K562 (cell line): ENCODE results near the gene GBP6. TPM values are rescaled to one million over a fixed set of nuclear protein-coding genes. Genes with fewer than 3 reads are reported as not detected.

Experiments used
- ATAC-seq: fragments of 200-7000 bp; cut with Tn5 transposase; 3 replicates; pipeline ENCODE4 v1.9.1; 2020; ENCODE audit warnings: moderate library complexity
- BruUV-seq: library from RNA; stranded (reverse); fragments of 400-500 nt; replicated peaks from 2 replicates; lab custom pipeline; 2021; lab: Mats Ljungman, UMichigan
- CTCF ChIA-PET: fragments of 300-600 bp; formaldehyde crosslinking; extraction: SDS; loops from one replicate; lab custom pipeline; 2021; ENCODE audit warnings: low intra/inter-chr PET ratio; lab: Yijun Ruan, JAX
- POLR2A ChIA-PET: fragments of 300-600, 350-650 bp; sonication (Branson Sonifier 250); formaldehyde crosslinking; extraction: SDS; loops from one replicate; lab custom pipeline; 2021; ENCODE audit warnings: antibody characterized with exemption, inconsistent platforms; lab: Yijun Ruan, JAX
- DNase-seq, 4 experiments: peaks; one replicate each; pipeline versions ENCODE4 v3.0.0 to v3.0.0-alpha.2; 2011 to 2018; ENCODE audit warnings: low spot score in 3 of 4, mixed read lengths in 3 of 4; ENCODE audit errors: extremely low read depth in 1 of 4
- FAIRE-seq: peaks from 2 replicates; lab custom pipeline; 2011; peaks lifted over from hg19 to GRCh38; lab: Jason Lieb, UNC
- H2AFZ ChIP-seq: 2 replicates; pipeline ENCODE4 v1.6.0; 2011; ENCODE audit warnings: low read depth, low read length, control low read depth, inconsistent platforms
- H3K27ac ChIP-seq: fragments of 200-600 bp; 3 replicates; pipeline ENCODE4 v1.8.0; 2011; ENCODE audit warnings: low read depth, mild to moderate bottlenecking, control low read depth, inconsistent platforms, low read length, moderate library complexity, mixed read lengths; ENCODE audit errors: extremely low read depth
- H3K27me3 ChIP-seq, 2 experiments: fragments of 300-600 bp in 1 of 2; 2 replicates in 1 of 2; 3 replicates in 1 of 2; pipeline versions ENCODE4 v1.6.0 to v1.8.0; 2011; ENCODE audit warnings: inconsistent platforms in 2 of 2, low read length in 2 of 2, mild to moderate bottlenecking in 1 of 2, mixed read lengths in 1 of 2, moderate library complexity in 1 of 2; ENCODE audit not compliant: control insufficient read depth in 2 of 2, insufficient read depth in 2 of 2
- H3K36me3 ChIP-seq: fragments of 300-600 bp; 3 replicates; pipeline ENCODE4 v1.8.0; 2011; ENCODE audit warnings: mild to moderate bottlenecking, low read length, inconsistent platforms; ENCODE audit not compliant: control insufficient read depth, insufficient read depth
- H3K4me1 ChIP-seq, 2 experiments: fragments of 200-600 bp in 1 of 2; replicated peaks in 1 of 2; 2 replicates in 1 of 2; 3 replicates in 1 of 2; pipeline versions ENCODE4 v1.5.1 to v1.8.0; 2011; ENCODE audit warnings: inconsistent platforms in 2 of 2, low read length in 2 of 2, mild to moderate bottlenecking in 1 of 2, mixed read lengths in 1 of 2, moderate library complexity in 1 of 2; ENCODE audit not compliant: control insufficient read depth in 2 of 2, insufficient read depth in 2 of 2
- H3K4me2 ChIP-seq: 2 replicates; pipeline ENCODE4 v1.6.1; 2011; ENCODE audit warnings: low read length, control low read depth, inconsistent platforms, mixed read lengths; ENCODE audit not compliant: insufficient read depth
- H3K4me3 ChIP-seq: fragments of 200-600 bp; sonication (generic), shearing (Covaris generic); 2 replicates; pipeline ENCODE4 v1.5.1; 2016; ENCODE audit warnings: control low read depth, inconsistent platforms
- H3K79me2 ChIP-seq: fragments of 200-600 bp; 3 replicates; pipeline ENCODE4 v1.8.0; 2011; ENCODE audit warnings: low read length, inconsistent platforms; ENCODE audit not compliant: control insufficient read depth, insufficient read depth
- H3K9ac ChIP-seq, 2 experiments: 2 replicates each; pipeline versions ENCODE4 v1.6.0 to v1.6.1; 2011; ENCODE audit warnings: low read depth in 2 of 2, low read length in 2 of 2, control low read depth in 1 of 2, inconsistent platforms in 1 of 2, mild to moderate bottlenecking in 1 of 2, mixed read lengths in 1 of 2; ENCODE audit not compliant: insufficient read depth in 1 of 2
- H3K9me1 ChIP-seq: one replicate; pipeline ENCODE4 v1.6.0; 2011; ENCODE audit warnings: inconsistent platforms, mild to moderate bottlenecking, low read length, moderate library complexity; ENCODE audit not compliant: control insufficient read depth, insufficient read depth
- H3K9me3 ChIP-seq: replicated peaks from 2 replicates; pipeline ENCODE4 v1.5.1; 2011; ENCODE audit warnings: low read depth, low read length, inconsistent platforms; ENCODE audit not compliant: control insufficient read depth, insufficient read depth
- H4K20me1 ChIP-seq: replicated peaks from 2 replicates; pipeline ENCODE4 v1.6.1; 2011; ENCODE audit warnings: low read length, inconsistent platforms, mixed read lengths; ENCODE audit not compliant: control insufficient read depth, insufficient read depth
- CC2D1A ChIP-seq: fragments of 450-650 bp; IDR thresholded peaks from 2 replicates; pipeline ENCODE4 v1.6.1; 2017; ENCODE audit warnings: mild to moderate bottlenecking
- CHD4 ChIP-seq: fragments of 200-600 bp; sonication (generic); IDR thresholded peaks from 3 replicates; pipeline ENCODE4 v1.6.1; 2012; ENCODE audit warnings: low read depth, mild to moderate bottlenecking, mixed read lengths, low read length, inconsistent platforms; ENCODE audit not compliant: insufficient read depth, insufficient replicate concordance, poor library complexity, severe bottlenecking
- CREB5 ChIP-seq: fragments of 250-450 bp; sonication (Bioruptor Pico); IDR thresholded peaks from 2 replicates; pipeline ENCODE4 v1.5.0; 2020; ENCODE audit warnings: mild to moderate bottlenecking
- FOXJ2 ChIP-seq: fragments of 200-800 bp; sonication (Bioruptor generic); IDR thresholded peaks from 2 replicates; pipeline ENCODE4 v1.6.1; 2016; ENCODE audit warnings: missing genetic modification characterization, missing compliant biosample characterization
- HCFC1 ChIP-seq: IDR thresholded peaks from 2 replicates; pipeline ENCODE4 v1.6.1; 2012; ENCODE audit warnings: low read depth, low read length, improper control_type of control experiment
- SFPQ ChIP-seq: fragments of 200-400 bp; formaldehyde crosslinking; IDR thresholded peaks from 2 replicates; pipeline ENCODE4 v1.6.1; 2017; ENCODE audit warnings: mild to moderate bottlenecking, low read depth, low read length, moderate library complexity
- SMARCE1 ChIP-seq: fragments of 450-650 bp; IDR thresholded peaks from 2 replicates; pipeline ENCODE4 v1.7.1; 2016; ENCODE audit warnings: mild to moderate bottlenecking
- SREBF1 ChIP-seq: fragments of 150-350 bp; IDR thresholded peaks from 2 replicates; pipeline ENCODE4 v1.6.1; 2014; ENCODE audit warnings: antibody characterized with exemption, low read depth, low read length, borderline replicate concordance
- SRF ChIP-seq, 2 experiments: fragments of 250-450, 450-650 bp in 1 of 2; sonication (Bioruptor Pico) in 1 of 2; sonication (generic) in 1 of 2; formaldehyde crosslinking; IDR thresholded peaks; 2 replicates each; pipeline versions ENCODE4 v1.5.0 to v1.5.1; 2020 to 2022; ENCODE audit warnings: mild to moderate bottlenecking in 1 of 2, missing genetic modification reagents in 1 of 2
- TSHZ1 ChIP-seq: fragments of 250-450 bp; sonication (Bioruptor Pico); IDR thresholded peaks from 2 replicates; pipeline ENCODE4 v1.4.0; 2020; ENCODE audit warnings: mild to moderate bottlenecking, moderate library complexity
- ZC3H11A ChIP-seq: IDR thresholded peaks from 2 replicates; pipeline ENCODE4 v1.6.1; 2012; ENCODE audit warnings: low read depth, low read length, improper control_type of control experiment
- ZFPM2 ChIP-seq: fragments of 250-450 bp; sonication (Bioruptor Pico); IDR thresholded peaks from 2 replicates; pipeline ENCODE4 v1.5.1; 2022; ENCODE audit warnings: mild to moderate bottlenecking
- ZNF511 ChIP-seq: sonication (generic); formaldehyde crosslinking; IDR thresholded peaks from 2 replicates; pipeline ENCODE4 v1.8.0; 2022; ENCODE audit warnings: mild to moderate bottlenecking, missing genetic modification reagents
- WGBS: fragments of 100-300 bp; shearing (Covaris generic); methylation state at CpG from one replicate; pipeline ENCODE4 v1.1.6; 2016; ENCODE audit warnings: low coverage, mixed read lengths; ENCODE audit not compliant: insufficient coverage; ENCODE audit errors: missing lambda C conversion rate; 5-methylcytosine and 5-hydroxymethylcytosine counted together
- in situ Hi-C: fragments of 300-500 bp; cut with MboI; formaldehyde crosslinking; loops from 4 replicates; pipeline ENCODE4 v1.15.0; 2018; ENCODE audit warnings: inconsistent platforms, mixed read lengths
- intact Hi-C: fragments of 100-400 bp; cut with micrococcal nuclease; formaldehyde crosslinking; loops from 2 replicates; pipeline ENCODE4 v1.14.2; 2022
- polyA plus RNA-seq, 8 experiments: library from polyadenylated mRNA; depleted of rRNA in 4 of 8; stranded (reverse) in 5 of 8; unstranded in 3 of 8; fragments of >200 nt; fragmentation: Nextera tagmentation in 2 of 8; fragmentation: Illumina TruSeq in 1 of 8; extraction: Ambion mirVana in 2 of 8; extraction: Trizol in 1 of 8; gene quantifications; 2 replicates each; pipeline versions ENCODE4 v1.2.1 to v1.2.3, GENCODE V29; 2011 to 2014; ENCODE audit warnings: inconsistent platforms in 1 of 8, missing spikeins in 1 of 8
- total RNA-seq, 7 experiments: library from RNA; depleted of rRNA in 6 of 7; stranded (reverse); fragments of >200 nt in 6 of 7; fragmentation: Illumina TruSeq in 2 of 7; extraction: Trizol in 2 of 7; gene quantifications; 2 replicates each; pipeline versions ENCODE4 v1.2.1 to v1.2.3, GENCODE V29; 2011 to 2021; ENCODE audit warnings: low replicate concordance in 1 of 7

GBP6 gene
- total and polyA plus RNA-seq, 9 of the 15 experiments (the other 6 are each of a cell fraction or from before 2014, with no cell fraction given) = not detected

GRCh38 chr1:89356658-89357400 is 7.0 kb upstream of the GBP6 start:
- ATAC-seq (no peak), DNase-seq (no peak), FAIRE-seq (no peak)
- H3K79me2 ChIP-seq = no peaks in the 10 kb centered on the region
- ChIA-PET POLR2A (interaction anchor here (0.6 kb wide), 1 partner anchor 335 kb away, joined by 3 read pairs; no protein-coding TSS in a partner anchor), CTCF (interaction anchor here (1.2 kb wide), 1 partner anchor 373 kb away, joined by 3 read pairs; no protein-coding TSS in a partner anchor)
- no peak overlapping the region for H3K27ac ChIP-seq
- no peaks in the 10 kb centered on the region for H4K20me1 ChIP-seq
- intact Hi-C loops (loop anchor here (10.0 kb wide), 2 partner anchors 98 to 162 kb away; partner anchors contain the start of gene GBP4), in situ Hi-C loops (no loop called here)
- no peaks in the 10 kb centered on the region for H3K9me3 ChIP-seq
- H3K9me1 ChIP-seq = no peaks in the 10 kb centered on the region
- H2AFZ ChIP-seq = no peak overlapping the region
- H3K27me3 ChIP-seq = no peaks in the 10 kb centered on the region
- BruUV-seq = no TSS peak
- no peak overlapping the region for H3K4me2 ChIP-seq
- H3K4me3 ChIP-seq = no peak overlapping the region
- no peaks in the 10 kb centered on the region for H3K36me3 ChIP-seq
- no peak overlapping the region for H3K9ac ChIP-seq
- under 1% methylated on average over 8 of the region's 8 CpGs for WGBS
- no peaks in the 10 kb centered on the region for H3K4me1 ChIP-seq
- TF ChIP-seq CHD4 (no peak), TSHZ1 (CRISPR knock-in tag) (no peak), CC2D1A (no peak), SFPQ (no peak), ZNF511 (no peak), ZC3H11A (no peak), SREBF1 (no peak), ZFPM2 (CRISPR knock-in tag) (no peak), FOXJ2 (tag) (no peak), HCFC1 (no peak), SMARCE1 (no peak), SRF (CRISPR knock-in tag; IDR thresholded peaks at IDR 0.05) (no peak), CREB5 (CRISPR knock-in tag) (no peak)
